T-cell (primary cell): ENCODE data around the gene ATXN7. TPM values are rescaled to one million over a fixed set of nuclear protein-coding genes. Genes with fewer than 3 reads are reported as not detected.

ENCODE experiments used
- ATAC-seq, 4 experiments: fragments of 200-7000 bp in 3 of 4; fragments of 150-1000 bp in 1 of 4; cut with Tn5 transposase; replicated peaks in 1 of 4; 1 replicate in 3 of 4; 2 replicates in 1 of 4; pipeline ENCODE4 v1.10.0; 2021; ENCODE audit warnings: moderate library complexity in 3 of 4, mild to moderate bottlenecking in 2 of 4, moderate number of reproducible peaks in 1 of 4
- CTCF ChIA-PET, 2 donors: fragments of 300-600 bp; sonication (Branson Sonifier 250); formaldehyde crosslinking; loops; one replicate each; lab custom pipeline; 2022; ENCODE audit warnings: antibody characterized with exemption in 2 of 2; lab: Charles Lee
- POLR2A ChIA-PET, 2 donors: fragments of 300-600 bp; sonication (Branson Sonifier 250); formaldehyde crosslinking; loops; one replicate each; lab custom pipeline; 2022; ENCODE audit warnings: antibody characterized with exemption in 2 of 2; lab: Charles Lee
- DNase-seq, 35 experiments: peaks; one replicate each; pipeline versions ENCODE4 v3.0.0 to v3.0.0-alpha.2; 2013 to 2023
- H3K27ac ChIP-seq: one replicate; pipeline ENCODE4 v1.5.1; 2013; ENCODE audit warnings: low read length
- H3K27me3 ChIP-seq, 2 experiments: replicated peaks in 1 of 2; 1 replicate in 1 of 2; 2 replicates in 1 of 2; pipeline versions ENCODE4 v1.6.1 to v1.7.0; 2013; ENCODE audit warnings: low read length in 1 of 2, mixed read lengths in 1 of 2; ENCODE audit not compliant: control insufficient read depth in 2 of 2, insufficient read depth in 2 of 2; ENCODE audit errors: extremely low read depth in 1 of 2
- H3K36me3 ChIP-seq, 2 donors: 1 replicate in 1 of 2; 2 replicates in 1 of 2; pipeline versions ENCODE4 v1.6.1 to v1.7.0; 2013; ENCODE audit warnings: low read length in 1 of 2; ENCODE audit not compliant: control insufficient read depth in 2 of 2, insufficient read depth in 1 of 2; ENCODE audit errors: extremely low read depth in 1 of 2
- H3K4me1 ChIP-seq, 2 experiments: 1 replicate in 1 of 2; 2 replicates in 1 of 2; pipeline versions ENCODE4 v1.6.1 to v1.7.0; 2013; ENCODE audit warnings: low read length in 2 of 2, mixed read lengths in 1 of 2; ENCODE audit not compliant: insufficient read depth in 2 of 2, control insufficient read depth in 1 of 2; ENCODE audit errors: extremely low read depth in 1 of 2
- H3K4me3 ChIP-seq, 2 donors: 1 replicate in 1 of 2; 2 replicates in 1 of 2; pipeline versions ENCODE4 v1.5.1 to v1.7.0; 2013; ENCODE audit warnings: mild to moderate bottlenecking in 2 of 2, low read length in 1 of 2, moderate library complexity in 1 of 2; ENCODE audit not compliant: control insufficient read depth in 1 of 2; ENCODE audit errors: extremely low read depth in 1 of 2
- H3K9me3 ChIP-seq: 2 replicates; pipeline ENCODE4 v1.7.0; 2013
- H3K27ac Mint-ChIP-seq, 2 donors: one replicate each; pipeline ENCODE4 v1.8.0; 2020 to 2021; ENCODE audit warnings: mild to moderate bottlenecking in 2 of 2, mixed read lengths in 2 of 2
- H3K27me3 Mint-ChIP-seq, 2 donors: one replicate each; pipeline ENCODE4 v1.8.0; 2021 to 2022; ENCODE audit warnings: mixed read lengths in 2 of 2
- H3K36me3 Mint-ChIP-seq: one replicate; pipeline ENCODE4 v1.8.0; 2021; ENCODE audit warnings: mixed read lengths
- H3K4me1 Mint-ChIP-seq, 3 donors: one replicate each; pipeline ENCODE4 v1.8.0; 2020 to 2022; ENCODE audit warnings: mixed read lengths in 3 of 3, mild to moderate bottlenecking in 1 of 3
- H3K4me3 Mint-ChIP-seq, 3 donors: one replicate each; pipeline ENCODE4 v1.8.0; 2020 to 2022; ENCODE audit warnings: mild to moderate bottlenecking in 3 of 3, mixed read lengths in 3 of 3, moderate library complexity in 3 of 3
- H3K9me3 Mint-ChIP-seq, 3 donors: one replicate each; pipeline ENCODE4 v1.8.0; 2020 to 2022; ENCODE audit warnings: mixed read lengths in 3 of 3
- WGBS: methylation state at CpG from one replicate; pipeline ENCODE4 v1.1.5; 2013; ENCODE audit warnings: missing lambda C conversion rate; ENCODE audit not compliant: insufficient coverage; 5-methylcytosine and 5-hydroxymethylcytosine counted together
- total RNA-seq, 35 experiments: library from RNA in 6 of 35; stranded (reverse) in 6 of 35; fragments of 120-200 nt in 1 of 35; gene quantifications; one replicate each; pipeline versions ENCODE4 v1.2.1 to v1.2.4 and lab custom pipeline; 2013 to 2026

The ATXN7 gene
- total RNA-seq, 5 donors from 2014 or later (not counting 1 experiment from before 2014, with no cell fraction given): 110 to 231 (median 123) TPM

GRCh38 chr3:63942528-63942927, 78.9 kb downstream of the ATXN7 start:
- CTCF ChIA-PET: interaction anchor here in 1 of 2 donors (0.6 kb wide), 1 partner anchor 63 kb away, joined by 3 read pairs; no protein-coding TSS in a partner anchor
- POLR2A ChIA-PET: no interaction called here

GRCh38 chr3:63943678-63944077, 80.0 kb downstream of the ATXN7 start:
- Histone ChIP-seq H3K9me3 (no peaks in the 10 kb centered on the region), H3K4me3 (no peak overlapping the region), H3K27ac (no peak overlapping the region), H3K4me1 (peaks cover 2 to 14% of the 10 kb centered on the region in 2 experiments), H3K27me3 (no peaks in the 10 kb centered on the region), H3K36me3 (peaks cover 4 to 5% of the 10 kb centered on the region in 2 donors)
- Mint-ChIP-seq H3K4me3 (no peak overlapping the region), H3K36me3 (peaks cover 23% of the 10 kb centered on the region), H3K27me3 (no peaks in the 10 kb centered on the region), H3K27ac (peak overlapping the region in 1 of 2 donors; percentile 0), H3K4me1 (peaks cover 68 to 73% (median 71%) of the 10 kb centered on the region in 3 donors), H3K9me3 (no peaks in the 10 kb centered on the region)
- CTCF ChIA-PET: interaction anchor here (0.6 to 1.0 kb wide), 3 partner anchors 37 to 79 kb away, joined by 3 to 4 read pairs (median 4); no protein-coding TSS in a partner anchor
- ATAC-seq (no peak), DNase-seq (no peak)
- POLR2A ChIA-PET: no interaction called here

More at GRCh38 chr3:63942528-63942927, 78.9 kb downstream of the ATXN7 start:
- DNase-seq (no peak), ATAC-seq (no peak)
- H3K4me1 Mint-ChIP-seq: peaks cover 66 to 72% (median 67%) of the 10 kb centered on the region in 3 donors
- H3K27ac Mint-ChIP-seq: no peak overlapping the region
- no peaks in the 10 kb centered on the region for H3K9me3 ChIP-seq
- H3K9me3 Mint-ChIP-seq: no peaks in the 10 kb centered on the region
- H3K27ac ChIP-seq: no peak overlapping the region
- no peak overlapping the region for H3K4me3 Mint-ChIP-seq
- peaks cover 17% of the 10 kb centered on the region for H3K36me3 Mint-ChIP-seq
- no peaks in the 10 kb centered on the region for H3K27me3 ChIP-seq
- H3K36me3 ChIP-seq: peaks cover 4 to 5% of the 10 kb centered on the region in 2 donors
- H3K4me1 ChIP-seq: peaks cover 5 to 10% of the 10 kb centered on the region in 2 experiments
- no peaks in the 10 kb centered on the region for H3K27me3 Mint-ChIP-seq
- no peak overlapping the region for H3K4me3 ChIP-seq

- H3K27ac Mint-ChIP-seq: peak overlapping the region; percentile 29 to 48
- WGBS: 100% methylated on average over 2 of the region's 3 CpGs
- Histone ChIP-seq H3K27ac (no peak overlapping the region), H3K36me3 (peaks cover 4 to 5% of the 10 kb centered on the region in 2 donors), H3K9me3 (no peaks in the 10 kb centered on the region), H3K4me3 (no peak overlapping the region), H3K27me3 (no peaks in the 10 kb centered on the region), H3K4me1 (peaks cover 2 to 17% of the 10 kb centered on the region in 2 experiments)
- ChIA-PET POLR2A (interaction anchor here in 1 of 2 donors (1.0 kb wide), 1 partner anchor 9 kb away, joined by 4 read pairs; no protein-coding TSS in a partner anchor), CTCF (no interaction called here)
- peaks cover 22% of the 10 kb centered on the region for H3K36me3 Mint-ChIP-seq
- H3K9me3 Mint-ChIP-seq: no peaks in the 10 kb centered on the region
- peaks cover 72 to 78% (median 73%) of the 10 kb centered on the region in 3 donors for H3K4me1 Mint-ChIP-seq
- ATAC-seq: no peak
- DNase-seq: no peak
- no peak overlapping the region for H3K4me3 Mint-ChIP-seq
- H3K27me3 Mint-ChIP-seq: no peaks in the 10 kb centered on the region
These were observed 82.0 kb downstream of the ATXN7 start for GRCh38 chr3:63945558-63946096.

GRCh38 chr3:63946753-63947152, 83.1 kb downstream of the ATXN7 start:
- ChIA-PET CTCF (interaction anchor here in 1 of 2 donors (0.6 kb wide), 1 partner anchor 75 kb away, joined by 3 read pairs; no protein-coding TSS in a partner anchor), POLR2A (no interaction called here)
- ATAC-seq: no peak
- H3K27me3 ChIP-seq: no peaks in the 10 kb centered on the region
- peaks cover 2 to 17% of the 10 kb centered on the region in 2 experiments for H3K4me1 ChIP-seq
- no peak overlapping the region for H3K4me3 ChIP-seq
- H3K27ac Mint-ChIP-seq: peak overlapping the region; percentile 41 to 59
- H3K4me1 Mint-ChIP-seq: peaks cover 77 to 88% (median 79%) of the 10 kb centered on the region in 3 donors
- H3K36me3 ChIP-seq: peaks cover 4 to 5% of the 10 kb centered on the region in 2 donors
- H3K27me3 Mint-ChIP-seq: no peaks in the 10 kb centered on the region
- H3K9me3 Mint-ChIP-seq: no peaks in the 10 kb centered on the region
- WGBS: 92% methylated on average over 2 of the region's 2 CpGs
- H3K27ac ChIP-seq: no peak overlapping the region
- no peak for DNase-seq
- H3K36me3 Mint-ChIP-seq: peaks cover 21% of the 10 kb centered on the region
- H3K9me3 ChIP-seq: no peaks in the 10 kb centered on the region
- H3K4me3 Mint-ChIP-seq: no peak overlapping the region

- Mint-ChIP-seq H3K27ac (peak overlapping the region; percentile 59 to 67), H3K4me1 (peaks cover 78 to 79% (median 79%) of the 10 kb centered on the region in 3 donors), H3K36me3 (peaks cover 17% of the 10 kb centered on the region), H3K4me3 (peak overlapping the region in 1 of 3 donors; percentile 6), H3K27me3 (no peaks in the 10 kb centered on the region), H3K9me3 (no peaks in the 10 kb centered on the region)
- ATAC-seq (peak in 1 of 4 experiments; percentile 23), DNase-seq (no peak)
- no peak overlapping the region for H3K27ac ChIP-seq
- H3K36me3 ChIP-seq: peaks cover 4 to 5% of the 10 kb centered on the region in 2 donors
- 71% methylated on average over 1 of the region's 2 CpGs for WGBS
- peaks cover 2 to 17% of the 10 kb centered on the region in 2 experiments for H3K4me1 ChIP-seq
- no peaks in the 10 kb centered on the region for H3K27me3 ChIP-seq
- H3K4me3 ChIP-seq: no peak overlapping the region
- CTCF ChIA-PET: no interaction called here
- H3K9me3 ChIP-seq: no peaks in the 10 kb centered on the region
- POLR2A ChIA-PET: interaction anchor here in 1 of 2 donors (0.5 kb wide), 1 partner anchor 1526 kb away, joined by 3 read pairs; no protein-coding TSS in a partner anchor
These were observed 83.9 kb downstream of the ATXN7 start for GRCh38 chr3:63947594-63947993.

- no CpG with 5 or more reads among the region's 2 CpGs for WGBS
- Histone ChIP-seq H3K27ac (no peak overlapping the region), H3K9me3 (no peaks in the 10 kb centered on the region), H3K4me3 (no peak overlapping the region), H3K36me3 (peaks cover 0 to 9% of the 10 kb centered on the region in 2 donors), H3K4me1 (peaks cover 2 to 17% of the 10 kb centered on the region in 2 experiments), H3K27me3 (no peaks in the 10 kb centered on the region)
- peaks cover 65 to 68% (median 67%) of the 10 kb centered on the region in 3 donors for H3K4me1 Mint-ChIP-seq
- ATAC-seq: no peak
- DNase-seq: no peak
- CTCF ChIA-PET: interaction anchor here (0.7 to 1.0 kb wide), 5 partner anchors 13 to 131 kb away, joined by 3 to 7 read pairs (median 4); no protein-coding TSS in a partner anchor
- H3K9me3 Mint-ChIP-seq: no peaks in the 10 kb centered on the region
- H3K36me3 Mint-ChIP-seq: peaks cover 22% of the 10 kb centered on the region
- POLR2A ChIA-PET: interaction anchor here in 1 of 2 donors (0.7 kb wide), 1 partner anchor 13 kb away, joined by 10 read pairs; no protein-coding TSS in a partner anchor
- H3K27me3 Mint-ChIP-seq: no peaks in the 10 kb centered on the region
- H3K4me3 Mint-ChIP-seq: no peak overlapping the region
- no peak overlapping the region for H3K27ac Mint-ChIP-seq
These were observed 85.3 kb downstream of the ATXN7 start for GRCh38 chr3:63949005-63949404.
